ENCODE results near the gene CDC25A. TPM values are rescaled to one million over a fixed set of nuclear protein-coding genes. Genes with fewer than 3 reads are reported as not detected.

CDC25A gene
- total and polyA plus RNA-seq, 2 of the 8 experiments (the other 6 are each of a cell fraction or from before 2014, with no cell fraction given), result 20.7 to 62.1 TPM

GRCh38 chr3:48128774-48129173, 59.4 kb downstream of the CDC25A start:
- Histone ChIP-seq H2BK5ac (ENCODE audit: low read depth, low read length) (no peak overlapping the region), H3K4me3 (ENCODE audit: extremely low read depth in 1 of 4, insufficient read depth in 2 of 4, low read depth in 3 of 4, low read length in 4 of 4) (no peak overlapping the region), H3K27me3 (replicated peaks in 1 of 4; ENCODE audit: control insufficient read depth in 3 of 4, extremely low read depth in 1 of 4, insufficient read depth in 3 of 4, low read length in 3 of 4) (no peaks in the 10 kb centered on the region), H3K79me1 (ENCODE audit: low read depth, low read length) (no peaks in the 10 kb centered on the region), H3K9me3 (ENCODE audit: insufficient read depth in 2 of 2, low read depth in 1 of 2, low read length in 1 of 2) (no peaks in the 10 kb centered on the region), H4K5ac (ENCODE audit: insufficient read length, low read depth, low read length) (no peak overlapping the region), H4K8ac (ENCODE audit: extremely low read depth, insufficient read depth, low read length) (no peak overlapping the region), H2BK20ac (ENCODE audit: low read length) (no peak overlapping the region), H3K27ac (ENCODE audit: low read depth, low read length) (no peak overlapping the region), H3K14ac (ENCODE audit: insufficient read length) (no peak overlapping the region), H2BK120ac (replicated peaks; ENCODE audit: low read depth, low read length) (no peak overlapping the region), H4K91ac (replicated peaks; ENCODE audit: insufficient read length, low read length) (no peak overlapping the region), H3K18ac (ENCODE audit: extremely low read depth, low read length) (no peak overlapping the region), H3K23me2 (ENCODE audit: low read depth, low read length) (peaks cover 2% of the 10 kb centered on the region; the same call in 1 of the 2 replicates), H3K79me2 (ENCODE audit: control insufficient read depth in 1 of 2, insufficient read depth in 2 of 2, low read length in 2 of 2) (no peaks in the 10 kb centered on the region), H3K36me3 (ENCODE audit: control insufficient read depth in 2 of 4, insufficient read depth in 4 of 4, low read length in 3 of 4) (no peaks in the 10 kb centered on the region), H2BK12ac (ENCODE audit: low read depth, low read length) (no peak overlapping the region), H2BK15ac (ENCODE audit: low read length) (no peak overlapping the region), H2AK5ac (ENCODE audit: low read depth, low read length) (no peak overlapping the region), H3K4me1 (replicated peaks in 1 of 4; ENCODE audit: control insufficient read depth in 3 of 4, insufficient read depth in 4 of 4, low read length in 3 of 4) (peaks cover 0 to 7% (median 1%) of the 10 kb centered on the region in 4 experiments; a peak in 4 of 7 replicates), H4K20me1 (replicated peaks in 1 of 2; ENCODE audit: control insufficient read depth in 1 of 2, insufficient read depth in 2 of 2, low read length in 2 of 2) (no peaks in the 10 kb centered on the region), H3K56ac (replicated peaks; ENCODE audit: insufficient read length, low read depth, low read length) (no peak overlapping the region), H2AFZ (ENCODE audit: low read length) (no peak overlapping the region), H3K9ac (replicated peaks in 1 of 4; ENCODE audit: extremely low read depth in 1 of 4, low read depth in 3 of 4, low read length in 3 of 4) (no peak overlapping the region), H3K23ac (ENCODE audit: insufficient read length) (no peak overlapping the region), H3K4ac (replicated peaks; ENCODE audit: insufficient read length, low read depth, low read length) (no peak overlapping the region), H3K4me2 (ENCODE audit: insufficient read depth in 1 of 2, low read depth in 2 of 2, low read length in 2 of 2) (no peak overlapping the region)
- CTCF ChIA-PET (ENCODE audit: partially characterized antibody), result interaction anchor here (1.0 kb wide), 1 partner anchor 15 kb away, joined by 3 read pairs; no protein-coding TSS in a partner anchor
- FAIRE-seq (no peak), DNase-seq (ENCODE audit: low read depth in 1 of 2, low spot score in 2 of 2) (no peak)
- WGBS, 2 experiments (ENCODE audit: extremely low coverage in 1 of 2, insufficient coverage in 1 of 2, insufficient read length in 1 of 2, insufficient replicate concordance in 2 of 2, low coverage in 1 of 2, low lambda C conversion rate in 2 of 2, missing lambda C conversion rate in 1 of 2), result 89% methylated on average over 1 of the region's 1 CpG; no CpG with 5 or more reads in 1 of the 2 experiments
- POLR2A ChIA-PET (ENCODE audit: partially characterized antibody), result interaction anchor here (0.8 kb wide), 2 partner anchors 62 to 92 kb away, joined by 3 to 4 read pairs; no protein-coding TSS in a partner anchor
- TF ChIP-seq GTF2F1 (IDR thresholded peaks at IDR 0.05; ENCODE audit: borderline replicate concordance, low read depth, low read length) (no peak), BACH1 (IDR thresholded peaks at IDR 0.05; ENCODE audit: low read length) (no peak), KDM4A (IDR thresholded peaks at IDR 0.05; ENCODE audit: low read depth, low read length, severe bottlenecking) (no peak)

Data from H1 (cell line).